Endometrium (tissue), 2 donors: ENCODE measurements around the gene PDE1A.

ENCODE experiments used
- FAIRE-seq: peaks from 2 replicates; lab custom pipeline; 2012; peaks lifted over from hg19 to GRCh38; lab: Jason Lieb, UNC
- donor health status: control.
- donor health status: control.

PDE1A gene

DNA sequence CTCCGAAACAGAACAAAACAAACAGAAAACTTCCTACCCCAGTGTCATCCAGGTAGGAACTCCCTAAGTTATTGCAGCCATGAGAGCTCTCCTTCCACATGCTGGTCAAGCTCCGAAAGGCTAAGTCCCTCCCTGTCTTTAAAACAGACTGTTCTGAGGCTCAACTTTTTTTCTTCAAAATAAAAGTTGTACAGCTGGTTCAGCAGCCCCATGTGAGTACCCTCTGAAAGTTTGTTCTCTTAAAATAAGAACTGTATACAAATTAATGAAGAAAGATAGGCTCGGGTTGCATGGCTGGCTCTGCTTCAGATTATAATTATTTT is at the start of gene PDE1A:
PDE1A (minus strand) TSS at position 119 of the 323 bp plus-strand sequence.
- FAIRE-seq = no peak

DNA sequence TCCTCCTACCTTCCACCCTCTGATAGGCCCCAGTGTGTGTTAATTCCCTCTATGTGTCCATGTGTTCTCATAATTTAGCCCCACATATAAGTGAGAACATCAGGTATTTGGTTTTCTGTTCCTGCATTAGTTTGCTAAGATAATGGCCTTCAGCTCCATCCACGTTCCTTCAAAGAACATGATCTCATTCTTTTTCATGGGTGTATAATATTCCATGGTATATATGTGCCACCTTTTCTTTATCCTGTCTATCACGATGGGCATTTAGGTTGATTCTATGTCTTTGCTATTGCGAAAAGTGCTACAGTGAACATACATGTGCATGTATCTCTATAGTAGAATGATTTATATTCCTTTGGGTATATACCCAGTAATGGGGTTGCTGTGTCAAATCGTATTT is 46.8 kb upstream of the PDE1A start:
- no peak for FAIRE-seq

DNA sequence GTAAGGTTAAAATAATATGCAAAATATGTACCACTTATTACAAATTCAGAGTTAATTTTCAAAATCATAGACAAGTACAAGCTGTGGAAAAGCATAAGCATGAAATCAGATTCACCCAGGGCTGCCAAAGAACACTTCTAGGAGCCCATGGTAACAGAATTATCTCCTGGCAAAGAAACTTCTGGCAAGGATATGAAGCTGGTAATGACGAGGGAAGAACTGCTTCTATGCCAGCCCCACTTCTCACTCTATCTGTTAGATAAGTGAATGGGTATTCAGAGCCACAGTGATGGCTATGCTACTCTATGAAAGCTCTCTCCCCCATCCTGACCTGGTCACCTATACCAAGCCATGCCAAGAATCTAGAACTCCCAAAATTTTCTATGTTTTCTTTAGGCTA is 36.9 kb upstream of the PDE1A start:
- FAIRE-seq = no peak

DNA sequence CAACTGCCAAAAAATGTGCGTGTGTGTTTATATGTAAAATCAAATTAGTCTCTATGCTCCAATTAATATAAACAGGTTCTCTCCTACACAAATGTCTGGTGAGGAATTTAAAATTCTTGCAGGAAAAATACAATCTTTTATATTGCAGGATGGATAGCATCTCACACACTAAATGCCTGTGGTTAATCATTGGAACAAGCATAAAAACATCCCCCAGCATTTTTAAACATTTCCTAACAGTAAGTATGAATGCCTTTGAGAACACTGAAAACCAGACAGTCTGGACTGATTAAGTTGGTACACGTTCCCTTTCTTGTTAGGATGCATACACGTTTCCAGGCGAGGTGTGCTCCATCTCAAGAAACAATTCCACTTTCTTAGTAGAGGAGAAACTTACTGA is 29.9 kb upstream of the PDE1A start:
- FAIRE-seq = no peak

DNA sequence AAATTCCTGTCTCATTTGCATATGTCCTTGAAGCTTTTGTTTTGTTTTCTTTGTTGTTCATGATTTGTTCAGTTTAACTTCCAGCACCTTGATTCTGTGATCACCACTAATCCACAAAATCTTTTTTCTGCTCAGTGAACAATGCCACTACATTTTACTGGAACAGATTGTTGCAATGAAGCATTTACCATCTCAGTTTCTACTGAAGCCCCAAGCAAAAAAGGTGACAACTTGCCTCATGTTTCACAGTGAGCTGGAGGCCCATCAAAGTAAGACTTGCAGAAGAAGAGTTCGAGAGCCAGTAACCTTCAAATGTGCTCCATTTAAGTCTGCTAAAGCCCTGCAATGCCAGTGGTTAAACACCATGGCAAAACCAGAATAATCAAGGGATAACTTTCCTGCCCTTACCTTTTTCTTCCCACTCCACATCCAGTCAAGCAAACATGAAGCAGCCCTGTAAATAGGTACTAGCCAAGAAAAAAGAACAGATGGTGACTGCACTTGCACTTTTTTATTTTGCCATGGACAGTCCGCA is 25.7 kb upstream of the PDE1A start:
- FAIRE-seq = no peak

DNA sequence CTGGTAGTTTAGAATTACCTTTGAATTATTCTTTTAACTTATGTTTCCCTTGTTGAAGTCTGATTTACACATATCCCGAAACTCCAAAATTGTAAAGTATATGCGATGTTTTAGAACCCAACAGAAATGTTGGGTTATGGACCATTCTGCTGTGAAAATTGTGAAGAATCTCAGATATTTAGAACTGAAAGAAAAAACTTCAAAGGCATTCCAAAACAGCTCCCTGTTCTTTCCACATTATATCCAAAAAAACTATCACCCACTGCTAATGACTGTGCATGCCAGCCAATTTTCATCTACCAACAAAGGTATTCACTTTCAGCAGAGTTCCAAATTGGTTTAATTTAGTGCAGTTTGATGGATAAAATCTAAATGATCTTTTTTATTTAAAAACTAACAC is 21.5 kb upstream of the PDE1A start:
- no peak for FAIRE-seq

DNA sequence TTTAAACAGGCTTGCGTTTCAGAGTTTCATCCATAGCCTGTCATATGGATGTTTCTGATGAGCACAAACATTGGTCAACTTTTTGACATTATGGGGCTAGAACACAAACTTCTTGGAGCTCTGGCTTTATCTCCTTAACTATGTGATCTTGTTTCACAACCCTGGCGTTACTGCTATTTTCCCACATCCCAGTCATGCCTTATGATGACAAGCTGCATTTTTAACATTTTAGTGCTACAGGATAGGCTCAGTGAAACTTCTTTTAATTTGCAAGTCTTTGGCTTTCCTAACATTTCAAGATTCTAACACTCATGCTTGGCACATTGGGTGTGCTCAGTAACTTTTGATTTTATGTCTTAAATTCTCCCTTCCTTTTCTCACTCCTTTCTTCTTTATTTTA is 21.0 kb upstream of the PDE1A start:
- FAIRE-seq = no peak

DNA sequence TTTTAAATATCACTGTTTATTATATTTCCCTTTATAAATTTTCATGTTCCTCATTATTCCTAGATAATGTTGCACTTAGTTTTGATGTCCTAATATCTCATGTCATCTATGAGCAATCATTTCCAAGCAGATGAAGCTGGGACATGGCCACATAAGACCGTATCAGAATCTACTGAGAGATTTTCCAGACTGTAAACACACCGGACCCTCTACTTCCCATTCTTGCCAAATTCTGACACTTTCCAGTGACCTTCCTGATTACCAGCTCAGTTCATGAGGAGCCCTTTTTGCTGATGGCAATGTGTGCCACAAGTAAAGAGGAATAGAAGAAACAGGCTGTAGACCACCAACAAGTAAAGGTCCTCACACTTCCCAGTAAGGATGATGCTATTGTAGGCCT is 20.3 kb upstream of the PDE1A start:
- no peak for FAIRE-seq

DNA sequence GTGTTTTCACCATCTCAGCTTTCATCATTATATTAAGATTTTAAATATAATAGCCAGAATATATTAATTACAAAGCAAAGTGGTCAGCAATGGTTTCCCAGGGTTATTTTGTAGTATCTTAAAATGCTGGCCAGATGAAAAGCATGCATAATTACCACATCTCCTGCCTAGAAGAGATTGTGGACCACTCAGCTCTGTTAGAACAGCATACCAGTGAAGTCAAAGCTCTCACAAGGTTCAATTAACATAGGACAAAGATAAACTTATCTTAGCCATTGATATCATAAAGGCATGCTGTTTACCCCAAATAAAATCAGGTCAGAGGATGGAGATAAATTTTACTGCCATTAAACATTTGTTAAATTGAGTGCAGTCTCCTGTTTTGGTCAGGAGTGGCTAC is 19.3 kb upstream of the PDE1A start:
- FAIRE-seq = no peak

DNA sequence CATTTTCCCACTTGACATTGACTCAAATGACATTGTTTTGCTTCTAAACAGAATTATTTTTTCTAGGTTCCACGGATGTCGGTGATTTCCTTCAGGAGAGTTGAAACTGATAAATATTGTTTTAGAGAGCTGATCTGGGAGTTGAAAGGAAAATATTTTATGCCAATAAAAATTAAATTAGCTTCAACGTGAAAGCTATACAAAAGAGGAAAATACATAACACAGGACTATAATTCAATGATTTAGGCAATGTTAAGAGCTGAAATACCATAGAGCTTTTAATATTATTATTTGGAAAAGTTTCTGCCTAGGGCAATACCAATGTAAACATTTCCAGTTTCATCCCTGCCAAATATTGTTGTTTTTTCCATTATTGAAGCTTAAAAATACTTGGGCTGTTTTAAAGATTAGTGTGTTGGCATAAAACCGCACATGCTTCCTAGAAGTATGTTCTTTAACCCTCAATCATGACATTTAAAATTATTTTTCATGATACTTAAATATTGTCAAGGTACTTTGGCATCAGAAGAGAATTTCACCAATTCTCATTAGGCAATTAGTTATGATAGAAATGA is 18.6 kb upstream of the PDE1A start:
- no peak for FAIRE-seq

DNA sequence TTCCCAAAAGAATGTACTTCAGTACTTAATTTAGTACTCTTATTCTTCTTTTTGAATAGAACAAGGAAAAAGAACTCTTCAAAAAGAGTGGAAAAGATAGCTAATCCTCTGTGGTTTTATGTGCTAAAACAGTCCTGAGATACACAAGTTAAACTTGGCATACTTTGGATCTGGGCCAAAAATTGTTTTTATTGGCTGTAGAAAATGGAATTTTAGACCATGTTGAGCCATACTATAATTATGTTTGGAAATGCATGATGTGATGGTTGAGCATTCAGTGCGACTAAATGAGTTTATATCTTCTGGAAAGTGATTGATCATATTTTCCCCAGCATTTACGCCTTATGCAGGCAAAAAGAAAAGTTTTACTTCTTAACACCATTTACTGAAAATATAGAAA is 18.0 kb upstream of the PDE1A start:
- FAIRE-seq = no peak

DNA sequence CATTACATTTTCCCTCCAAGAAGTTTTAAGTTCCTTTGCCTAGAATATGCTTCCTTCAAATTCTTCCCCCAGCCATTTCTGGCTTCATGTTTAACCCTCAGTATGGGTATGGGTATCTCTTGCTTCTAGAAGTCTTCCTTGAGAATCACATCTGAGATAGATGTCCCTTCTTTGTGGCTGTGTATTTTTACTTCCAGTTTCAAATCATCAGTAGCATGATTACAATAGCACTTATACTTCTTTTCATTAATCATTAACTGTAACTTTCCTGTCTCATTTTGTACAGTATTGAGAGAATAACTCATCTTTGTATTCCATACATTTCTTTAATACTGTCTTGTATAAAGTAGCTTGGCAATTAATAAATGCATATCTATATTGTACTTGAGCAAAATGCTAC is 17.3 kb upstream of the PDE1A start:
- FAIRE-seq = no peak

DNA sequence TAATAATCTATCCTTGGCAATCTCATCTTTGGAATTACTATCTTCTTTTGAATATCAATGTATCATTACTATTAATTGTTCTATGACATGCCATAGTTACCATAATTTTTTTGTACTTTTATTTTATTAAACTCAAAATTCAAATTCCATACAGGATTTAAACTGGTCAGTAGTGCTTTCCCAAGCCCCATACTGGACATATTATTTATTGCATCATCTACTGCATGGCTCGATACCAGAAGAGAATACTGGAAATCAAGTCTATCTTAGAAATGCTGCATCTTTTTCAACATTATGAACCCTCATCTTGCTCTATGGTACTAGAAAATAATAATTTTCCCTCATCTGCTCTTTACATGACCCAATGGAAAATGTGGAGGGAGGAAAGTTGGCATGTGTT is 9.4 kb upstream of the PDE1A start:
- FAIRE-seq = no peak

DNA sequence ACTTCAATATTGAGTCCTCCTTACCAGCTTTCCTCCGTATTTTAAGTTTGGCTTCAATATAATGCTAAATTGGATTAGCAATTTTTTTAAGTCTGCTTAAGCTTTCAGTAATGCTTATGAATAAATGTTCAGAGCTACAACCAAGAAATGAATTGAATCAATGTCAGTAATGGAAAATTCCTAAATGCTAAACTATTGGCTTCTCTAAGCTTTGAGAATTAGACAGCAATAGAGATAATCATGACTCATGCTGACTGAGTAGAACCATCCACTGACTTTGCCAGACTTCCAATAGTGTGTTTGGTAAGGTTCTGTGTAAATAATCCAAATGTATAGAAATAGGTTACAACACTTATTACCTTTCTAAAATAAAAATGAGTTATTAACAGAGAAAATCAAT is 8.9 kb upstream of the PDE1A start:
- no peak for FAIRE-seq

DNA sequence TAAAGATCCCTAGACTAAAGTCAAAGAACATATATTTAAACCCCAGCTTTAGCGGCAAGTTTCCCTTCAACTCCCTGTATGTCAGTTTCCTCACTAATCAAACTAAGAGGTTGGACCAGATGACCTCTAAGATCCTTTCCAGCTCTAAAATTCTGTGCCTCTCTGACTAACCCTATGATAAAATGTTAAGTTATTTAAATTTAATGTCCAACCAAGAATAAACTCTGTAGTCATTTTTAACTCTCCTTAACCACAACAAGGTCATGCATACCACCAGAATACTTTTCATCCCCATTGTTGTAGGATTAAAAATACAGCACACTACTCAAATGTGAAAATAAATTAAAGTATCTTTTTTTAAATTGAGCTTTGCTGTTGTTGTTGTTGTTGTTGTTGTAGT is 5.2 kb upstream of the PDE1A start:
- no peak for FAIRE-seq

DNA sequence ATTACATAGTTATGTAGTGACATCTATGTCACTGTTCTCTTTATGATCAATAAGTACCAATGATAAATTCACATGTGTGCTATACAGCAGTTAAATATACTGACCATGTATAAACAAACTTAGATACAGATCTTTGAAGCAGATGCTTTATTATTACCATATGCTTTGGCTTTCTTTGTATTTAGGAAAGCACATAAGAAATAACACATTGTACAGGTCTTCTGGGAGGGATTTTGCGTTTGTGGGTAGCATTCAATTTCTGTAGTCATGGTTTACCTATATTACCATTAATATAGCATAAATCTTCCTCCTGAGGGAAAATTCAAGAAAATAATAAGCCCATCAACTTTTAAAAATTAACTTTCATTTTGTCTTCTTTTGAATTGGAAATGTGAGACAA is 1.6 kb upstream of the PDE1A start:
- no peak for FAIRE-seq

DNA sequence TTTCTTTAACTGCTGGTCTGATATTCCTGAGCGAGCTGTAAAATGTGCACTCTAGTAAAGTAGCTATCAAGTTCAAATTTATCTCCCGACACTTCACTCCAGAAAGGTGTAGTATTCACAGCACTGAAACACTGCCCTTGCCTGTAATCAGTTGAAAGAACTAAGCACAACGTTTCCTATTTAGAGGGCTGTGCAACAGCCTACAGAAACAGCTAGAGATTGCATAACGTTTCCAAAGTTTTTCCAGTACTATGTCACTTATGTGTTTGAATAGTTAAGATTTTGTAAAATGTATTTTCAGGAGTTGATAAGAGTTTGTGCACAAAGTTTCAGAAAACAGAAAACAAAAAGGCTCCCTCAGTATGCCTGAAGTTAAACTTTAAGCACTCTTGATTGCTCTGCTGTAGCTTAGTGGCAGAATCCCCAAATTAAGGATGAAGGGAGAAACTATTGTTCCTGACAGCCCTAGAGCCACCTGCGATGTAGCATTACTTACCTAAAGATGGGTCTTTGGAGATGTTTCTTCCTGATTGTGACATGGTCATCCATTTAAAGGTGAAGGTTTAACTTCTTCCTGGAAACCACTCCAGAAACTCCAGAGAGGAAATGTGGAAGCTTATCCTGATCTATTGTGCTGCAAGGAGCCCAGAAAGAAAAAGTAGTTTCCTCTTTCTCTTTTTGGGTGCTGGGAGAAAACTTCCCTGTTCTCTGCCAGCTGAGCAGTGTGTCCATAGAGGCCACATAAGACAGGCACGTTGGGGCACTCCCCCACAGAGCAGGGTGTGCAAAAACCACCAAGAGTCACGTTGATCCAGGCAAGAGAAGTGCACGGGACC is 536 bp downstream of the PDE1A start:
- FAIRE-seq = no peak

DNA sequence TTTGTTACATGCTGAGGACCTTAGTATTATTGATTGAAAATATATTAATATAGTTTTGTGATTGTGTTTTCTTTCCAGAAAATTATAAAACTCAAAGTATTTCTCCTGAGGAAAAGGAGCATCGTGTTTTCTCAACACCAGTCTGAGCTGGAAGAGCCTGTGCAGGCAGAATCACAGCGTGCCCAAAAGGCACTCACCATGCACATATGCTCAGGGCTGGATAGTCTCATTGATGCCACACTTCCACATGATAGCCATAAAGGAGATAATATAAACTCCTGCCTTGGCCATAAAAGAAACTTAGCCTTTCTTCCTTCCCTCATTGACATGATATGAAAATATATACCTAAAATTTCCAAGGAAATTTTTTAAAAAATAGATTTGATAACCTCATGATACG is 4.0 kb downstream of the PDE1A start:
- FAIRE-seq = no peak

DNA sequence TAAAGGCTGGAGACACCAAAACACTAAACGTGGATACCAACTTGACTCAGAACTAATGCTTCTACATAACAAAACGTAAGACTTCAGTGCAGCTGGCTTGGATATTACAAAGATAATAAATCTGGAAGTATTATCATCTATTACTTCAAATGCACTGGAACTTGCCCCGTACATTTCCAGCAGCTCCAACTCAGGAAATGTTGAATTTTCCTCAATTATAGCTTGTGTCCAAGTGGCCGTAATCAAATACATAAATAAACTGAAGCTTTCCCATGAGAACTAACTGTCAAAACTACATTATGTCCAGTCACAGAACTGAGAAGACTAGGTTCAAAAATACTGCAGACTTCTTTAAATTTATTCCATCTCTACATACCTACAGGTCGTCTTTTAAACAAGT is 6.2 kb downstream of the PDE1A start:
- FAIRE-seq = no peak

DNA sequence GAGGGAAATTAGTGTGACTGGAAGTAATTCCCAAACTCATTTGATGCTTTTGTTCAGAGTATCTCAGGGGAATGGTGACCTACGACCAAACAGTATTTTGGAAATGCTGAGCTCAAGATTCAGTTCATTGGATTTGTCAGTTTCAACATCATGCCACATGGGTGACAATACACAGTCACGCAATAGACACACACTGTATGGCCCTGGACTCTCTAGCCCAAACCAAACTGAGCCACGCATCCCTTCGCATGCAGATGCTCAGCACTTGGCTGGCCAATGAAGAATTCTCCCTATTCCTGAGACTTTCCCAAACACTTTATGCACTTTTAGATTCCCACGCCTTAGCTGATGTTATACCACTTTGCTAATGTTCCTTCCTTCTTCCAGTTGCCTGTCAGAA is 10.0 kb downstream of the PDE1A start:
- no peak for FAIRE-seq

DNA sequence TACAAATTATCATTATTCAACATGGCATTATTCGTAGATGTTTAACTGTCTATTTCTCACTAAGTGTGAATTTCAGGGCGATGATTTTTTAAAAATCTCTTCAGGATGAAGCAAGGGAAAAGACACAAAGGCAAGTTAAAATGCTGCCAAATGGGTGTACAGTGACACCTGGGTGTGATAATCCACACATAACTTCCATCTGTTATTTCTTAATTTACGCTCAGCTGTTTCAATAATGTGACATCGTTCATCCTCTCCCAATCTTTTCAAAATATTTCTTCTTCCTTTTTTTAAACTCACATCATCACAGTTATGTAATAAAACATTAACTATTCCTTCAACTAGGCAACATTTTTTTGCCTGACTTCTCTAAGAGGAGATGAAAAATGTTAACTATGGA is 10.6 kb downstream of the PDE1A start:
- FAIRE-seq = no peak

DNA sequence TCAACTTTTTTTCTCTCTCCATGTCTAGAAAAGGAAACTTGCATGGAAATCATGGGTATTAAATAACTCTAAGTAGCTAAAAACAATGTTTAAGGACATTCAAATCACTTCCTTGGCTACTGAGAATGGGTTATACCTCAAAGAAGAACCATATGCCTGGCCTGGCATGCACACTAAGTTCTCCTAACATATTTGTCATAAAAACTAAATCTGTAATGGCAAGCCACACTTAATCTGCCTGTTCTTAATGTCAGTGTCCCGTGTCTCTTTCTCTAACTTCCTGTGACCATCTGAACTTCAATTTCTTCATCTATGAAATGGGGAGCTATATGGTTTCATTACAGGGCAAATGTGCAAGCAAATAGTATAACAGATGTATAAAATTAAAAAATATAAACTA is 11.1 kb downstream of the PDE1A start:
- no peak for FAIRE-seq

DNA sequence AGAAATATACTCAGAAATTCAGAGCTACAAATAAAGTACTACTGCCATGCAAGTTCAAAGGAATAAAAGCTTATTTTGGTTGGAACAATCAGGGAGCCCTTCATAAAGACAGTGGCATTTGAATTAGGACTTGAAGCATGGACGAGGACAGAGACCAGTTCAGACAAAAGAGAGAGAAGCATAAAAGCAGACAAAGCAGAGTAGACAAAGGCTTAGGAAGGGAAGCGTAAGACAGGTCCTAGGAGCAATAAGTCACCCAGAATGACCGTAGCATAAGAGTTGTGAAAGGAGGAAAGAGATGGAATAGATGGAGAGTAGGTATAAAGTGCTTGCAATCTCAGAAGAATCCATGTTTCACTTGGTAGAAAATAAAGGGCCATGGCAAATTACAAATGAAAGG is 14.0 kb downstream of the PDE1A start:
- no peak for FAIRE-seq

DNA sequence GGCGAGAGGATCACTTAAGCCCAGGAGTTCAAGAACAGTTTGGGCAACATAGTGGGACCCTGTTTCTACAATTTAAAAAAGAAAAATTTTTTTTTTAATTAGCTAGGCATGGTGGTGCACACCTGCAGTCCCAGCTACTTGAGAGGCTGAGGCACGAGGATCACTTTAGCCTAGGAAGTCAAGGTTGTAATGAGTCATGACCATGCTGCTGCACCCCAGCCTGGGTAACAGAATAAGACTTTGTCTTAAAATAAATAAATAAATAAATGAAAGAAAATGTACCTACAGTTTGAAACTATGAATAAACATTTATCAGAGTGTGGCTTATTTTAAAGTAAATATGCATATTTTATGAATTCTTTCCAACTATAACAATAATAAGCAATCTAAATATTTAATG is 16.7 kb downstream of the PDE1A start:
- FAIRE-seq = no peak
